Muscle layer of duodenum (tissue), 2 donors: ENCODE results near the gene CCDC149.

Source experiments
- H3K27ac ChIP-seq: one replicate; pipeline ENCODE4 v1.7.0; 2013; ENCODE audit warnings: mild to moderate bottlenecking, low read length
- H3K27me3 ChIP-seq: one replicate; pipeline ENCODE4 v1.7.0; 2013; ENCODE audit warnings: low read depth, mild to moderate bottlenecking, control low read depth, low read length
- H3K36me3 ChIP-seq, 2 donors: one replicate each; pipeline ENCODE4 v1.7.0; 2013; ENCODE audit warnings: low read length in 2 of 2, control low read depth in 1 of 2, mild to moderate bottlenecking in 1 of 2; ENCODE audit not compliant: insufficient read depth in 2 of 2, control insufficient read depth in 1 of 2
- H3K4me1 ChIP-seq, 2 donors: one replicate each; pipeline ENCODE4 v1.7.0; 2013; ENCODE audit warnings: low read length in 2 of 2, mild to moderate bottlenecking in 2 of 2, control low read depth in 1 of 2, moderate library complexity in 1 of 2; ENCODE audit not compliant: insufficient read depth in 2 of 2, control insufficient read depth in 1 of 2
- H3K4me3 ChIP-seq, 2 donors: one replicate each; pipeline ENCODE4 v1.7.0; 2013; ENCODE audit warnings: low read length in 2 of 2, low read depth in 1 of 2, mild to moderate bottlenecking in 1 of 2
- H3K9me3 ChIP-seq, 2 donors: one replicate each; pipeline ENCODE4 v1.7.0; 2013; ENCODE audit warnings: low read length in 2 of 2, control low read depth in 1 of 2, mild to moderate bottlenecking in 1 of 2; ENCODE audit not compliant: control insufficient read depth in 1 of 2
- donor health status: healthy.

Gene CCDC149

DNA sequence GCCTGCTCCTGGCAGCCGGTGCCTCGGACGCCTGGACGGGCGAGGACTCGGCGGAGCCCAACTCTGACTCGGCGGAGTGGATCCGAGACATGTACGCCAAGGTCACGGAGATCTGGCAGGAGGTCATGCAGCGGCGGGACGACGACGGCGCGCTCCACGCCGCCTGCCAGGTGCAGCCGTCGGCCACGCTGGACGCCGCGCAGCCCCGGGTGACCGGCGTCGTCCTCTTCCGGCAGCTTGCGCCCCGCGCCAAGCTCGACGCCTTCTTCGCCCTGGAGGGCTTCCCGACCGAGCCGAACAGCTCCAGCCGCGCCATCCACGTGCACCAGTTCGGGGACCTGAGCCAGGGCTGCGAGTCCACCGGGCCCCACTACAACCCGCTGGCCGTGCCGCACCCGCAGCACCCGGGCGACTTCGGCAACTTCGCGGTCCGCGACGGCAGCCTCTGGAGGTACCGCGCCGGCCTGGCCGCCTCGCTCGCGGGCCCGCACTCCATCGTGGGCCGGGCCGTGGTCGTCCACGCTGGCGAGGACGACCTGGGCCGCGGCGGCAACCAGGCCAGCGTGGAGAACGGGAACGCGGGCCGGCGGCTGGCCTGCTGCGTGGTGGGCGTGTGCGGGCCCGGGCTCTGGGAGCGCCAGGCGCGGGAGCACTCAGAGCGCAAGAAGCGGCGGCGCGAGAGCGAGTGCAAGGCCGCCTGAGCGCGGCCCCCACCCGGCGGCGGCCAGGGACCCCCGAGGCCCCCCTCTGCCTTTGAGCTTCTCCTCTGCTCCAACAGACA lies 113.1 kb downstream of the CCDC149 start:
- H3K4me1 ChIP-seq: peaks cover 3 to 36% of the 10 kb centered on the region in 2 donors
- no peak overlapping the region for H3K27ac ChIP-seq
- peak overlapping the region in 1 of 2 donors; percentile 42 for H3K4me3 ChIP-seq

DNA sequence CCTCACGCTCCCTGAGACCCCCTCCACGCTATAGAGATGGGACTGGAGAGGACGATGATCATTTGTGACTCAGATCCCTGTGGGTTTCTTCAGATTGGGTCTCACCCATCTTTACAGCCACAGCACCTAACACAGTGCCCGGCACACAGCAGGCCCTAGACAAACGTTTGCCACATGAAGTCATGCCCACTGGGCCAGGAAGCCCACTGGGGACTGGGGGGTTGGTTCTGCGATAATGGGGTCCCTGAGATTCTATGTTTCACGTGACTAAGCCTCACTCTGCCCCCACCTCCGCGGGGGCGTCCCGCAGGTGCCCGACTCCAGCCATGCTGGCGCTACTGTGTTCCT lies 113.7 kb downstream of the CCDC149 start:
- H3K27ac ChIP-seq: no peak overlapping the region
- H3K4me3 ChIP-seq: peak overlapping the region in 1 of 2 donors; percentile 42
- peaks cover 0 to 3% of the 10 kb centered on the region in 2 donors for H3K36me3 ChIP-seq
- peaks cover 12% of the 10 kb centered on the region for H3K27me3 ChIP-seq
- no peaks in the 10 kb centered on the region for H3K9me3 ChIP-seq
- peaks cover 3 to 33% of the 10 kb centered on the region in 2 donors for H3K4me1 ChIP-seq

More for the DNA sequence above, 113.1 kb downstream of the CCDC149 start:
- peaks cover 12% of the 10 kb centered on the region for H3K27me3 ChIP-seq
- H3K36me3 ChIP-seq: peaks cover 0 to 3% of the 10 kb centered on the region in 2 donors
- H3K9me3 ChIP-seq: no peaks in the 10 kb centered on the region

DNA sequence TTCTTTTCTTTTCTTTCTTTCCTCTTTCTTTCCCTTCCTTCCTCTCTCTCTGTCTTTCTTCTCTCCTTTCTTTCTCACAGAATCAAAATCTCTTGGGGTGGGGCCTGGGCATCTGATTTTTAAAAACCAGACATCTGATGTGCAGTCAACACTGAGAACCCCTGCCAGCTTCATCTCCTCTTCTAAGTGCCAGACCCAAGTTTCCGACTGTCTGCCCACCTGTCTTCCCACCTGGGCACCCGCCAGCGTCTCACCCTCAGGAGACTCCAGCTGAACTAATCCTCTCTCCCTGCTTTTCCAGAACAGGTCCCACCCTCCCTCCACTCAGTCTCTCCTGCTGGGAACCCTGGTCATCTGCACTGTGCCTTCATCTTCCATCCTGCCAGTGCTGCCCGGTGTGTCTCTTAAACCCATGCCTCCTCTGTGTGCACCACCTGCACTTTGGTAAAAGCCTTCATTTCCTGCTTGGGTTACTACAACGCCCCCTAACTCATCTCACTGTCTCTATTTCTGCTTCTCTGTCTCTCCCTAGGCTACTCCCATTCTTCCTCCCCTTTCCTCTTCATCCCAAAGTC lies 114.7 kb downstream of the CCDC149 start:
- H3K9me3 ChIP-seq: no peaks in the 10 kb centered on the region
- peaks cover 0 to 3% of the 10 kb centered on the region in 2 donors for H3K36me3 ChIP-seq

DNA sequence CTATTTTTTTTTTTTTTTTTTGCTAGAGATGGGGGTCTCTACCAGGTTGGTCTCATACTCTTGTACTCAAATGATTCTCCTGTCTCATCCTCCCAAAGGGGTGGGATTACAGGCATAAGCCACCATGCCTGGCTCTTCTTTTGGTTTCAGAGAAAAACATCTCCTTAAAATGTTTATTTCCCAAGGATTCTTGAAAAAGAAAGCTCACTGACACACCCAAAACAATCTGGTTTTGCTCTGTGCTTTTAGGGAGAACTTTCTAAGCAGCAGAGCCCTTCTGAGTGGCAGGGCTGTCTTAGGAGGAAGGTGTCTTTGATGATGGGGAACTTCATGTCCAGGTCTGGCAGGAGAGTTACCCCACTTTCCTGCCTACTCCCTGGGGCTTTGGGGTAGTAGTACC lies 116.2 kb downstream of the CCDC149 start:
- Histone ChIP-seq H3K4me1 (peaks cover 3 to 33% of the 10 kb centered on the region in 2 donors), H3K27ac (peak overlapping the region; percentile 97), H3K36me3 (peaks cover 0 to 3% of the 10 kb centered on the region in 2 donors), H3K27me3 (peaks cover 12% of the 10 kb centered on the region), H3K9me3 (no peaks in the 10 kb centered on the region), H3K4me3 (peak overlapping the region in 1 of 2 donors; percentile 1)

More for the DNA sequence above, 114.7 kb downstream of the CCDC149 start:
- Histone ChIP-seq H3K27ac (no peak overlapping the region), H3K27me3 (peaks cover 12% of the 10 kb centered on the region), H3K4me3 (no peak overlapping the region), H3K4me1 (peaks cover 3 to 33% of the 10 kb centered on the region in 2 donors)

DNA sequence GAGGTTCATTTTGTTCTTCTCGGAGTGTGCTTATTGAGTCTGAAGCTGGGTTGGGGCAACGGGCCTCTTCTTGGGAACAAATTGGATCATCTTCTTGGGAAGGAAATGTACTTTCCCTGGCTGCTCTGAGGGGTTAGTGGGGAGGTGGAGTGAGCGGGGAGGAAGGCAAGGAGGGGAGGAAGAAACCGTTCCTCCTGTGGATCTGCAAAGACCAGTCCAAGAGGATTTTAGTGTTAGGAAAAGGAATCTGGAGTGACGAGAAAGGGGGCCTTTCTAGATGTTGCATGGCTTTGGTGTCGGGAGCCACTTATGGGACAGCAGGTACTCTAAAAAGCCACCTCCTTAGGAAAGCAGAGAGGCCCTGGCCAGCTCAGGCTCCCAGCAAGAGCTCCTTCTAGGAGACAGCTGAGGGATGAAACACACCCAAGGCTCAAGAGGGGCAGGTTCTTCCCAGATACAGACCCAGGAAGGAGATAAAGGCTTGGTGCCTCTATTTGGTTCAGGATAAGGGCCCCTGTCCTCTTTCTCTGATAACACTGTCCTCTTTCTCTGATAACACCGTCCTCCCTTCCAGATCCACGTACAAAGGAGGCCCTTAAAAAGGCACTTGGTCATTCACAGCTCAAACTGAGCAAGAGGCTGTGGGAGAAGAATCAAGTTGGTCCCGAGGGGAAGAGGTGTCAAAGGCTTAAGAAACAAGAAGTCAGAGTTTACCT lies 117.0 kb downstream of the CCDC149 start:
- no peaks in the 10 kb centered on the region for H3K9me3 ChIP-seq
- peaks cover 12% of the 10 kb centered on the region for H3K27me3 ChIP-seq
- peak overlapping the region; percentile 97 for H3K27ac ChIP-seq
- H3K4me3 ChIP-seq: peak overlapping the region; percentile 59 to 66
- peaks cover 3 to 26% of the 10 kb centered on the region in 2 donors for H3K4me1 ChIP-seq
- peaks cover 0 to 3% of the 10 kb centered on the region in 2 donors for H3K36me3 ChIP-seq

GRCh38 chr4:24794916-24795665 lies 117.8 kb downstream of the CCDC149 start, which contains the start of gene SOD3:
Gene SOD3, plus strand, starts transcription at chr4:24795573. Its CDS starts 3,949 bp downstream, at chr4:24799522.
- Histone ChIP-seq H3K9me3 (no peaks in the 10 kb centered on the region), H3K27ac (peak within 1 kb of the TSS; percentile 97), H3K4me1 (peaks cover 3 to 19% of the 10 kb centered on the region in 2 donors)

GRCh38 chr4:24794480-24794879 lies 118.4 kb downstream of the CCDC149 start:
- peaks cover 11% of the 10 kb centered on the region for H3K27me3 ChIP-seq
- H3K9me3 ChIP-seq: no peaks in the 10 kb centered on the region
- H3K4me3 ChIP-seq: peak overlapping the region; percentile 59 to 66
- H3K4me1 ChIP-seq: peaks cover 3 to 13% of the 10 kb centered on the region in 2 donors
- peaks cover 0 to 3% of the 10 kb centered on the region in 2 donors for H3K36me3 ChIP-seq
- H3K27ac ChIP-seq: peak overlapping the region; percentile 97

More at GRCh38 chr4:24794916-24795665, 117.8 kb downstream of the CCDC149 start, which contains the start of gene SOD3:
- Histone ChIP-seq H3K36me3 (peaks cover 0 to 3% of the 10 kb centered on the region in 2 donors), H3K27me3 (peaks cover 12% of the 10 kb centered on the region), H3K4me3 (peak within 1 kb of the TSS; percentile 59 to 66)

DNA sequence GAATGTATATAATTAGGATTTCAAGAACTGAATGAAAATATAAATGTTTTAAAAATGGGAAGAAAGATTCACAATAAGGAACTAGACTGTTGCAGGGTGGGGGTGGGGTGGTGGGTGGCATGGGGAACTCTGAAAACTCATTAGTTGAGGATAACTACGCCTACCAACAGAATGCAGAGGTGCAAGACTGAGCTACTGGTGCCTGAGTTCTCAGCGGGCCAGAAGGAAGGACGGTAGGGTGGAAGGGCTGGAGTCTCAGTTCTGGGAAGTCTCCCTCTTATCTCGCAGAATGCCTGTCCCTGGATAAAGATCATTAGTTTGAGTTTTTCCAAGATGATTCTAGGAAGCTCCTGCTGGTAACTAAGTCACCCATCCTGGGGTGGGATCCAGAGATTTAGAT lies 118.8 kb downstream of the CCDC149 start:
- Histone ChIP-seq H3K36me3 (peaks cover 0 to 3% of the 10 kb centered on the region in 2 donors), H3K27ac (peak overlapping the region; percentile 97), H3K9me3 (no peaks in the 10 kb centered on the region), H3K4me3 (peak overlapping the region in 1 of 2 donors; percentile 33), H3K27me3 (peaks cover 7% of the 10 kb centered on the region), H3K4me1 (peaks cover 3 to 12% of the 10 kb centered on the region in 2 donors)

GRCh38 chr4:24793219-24794005 lies 119.4 kb downstream of the CCDC149 start:
- Histone ChIP-seq H3K36me3 (no peaks in the 10 kb centered on the region), H3K27ac (peak overlapping the region; percentile 97), H3K4me3 (no peak overlapping the region), H3K9me3 (no peaks in the 10 kb centered on the region), H3K4me1 (peaks cover 3 to 12% of the 10 kb centered on the region in 2 donors), H3K27me3 (peaks cover under 1% of the 10 kb centered on the region)

DNA sequence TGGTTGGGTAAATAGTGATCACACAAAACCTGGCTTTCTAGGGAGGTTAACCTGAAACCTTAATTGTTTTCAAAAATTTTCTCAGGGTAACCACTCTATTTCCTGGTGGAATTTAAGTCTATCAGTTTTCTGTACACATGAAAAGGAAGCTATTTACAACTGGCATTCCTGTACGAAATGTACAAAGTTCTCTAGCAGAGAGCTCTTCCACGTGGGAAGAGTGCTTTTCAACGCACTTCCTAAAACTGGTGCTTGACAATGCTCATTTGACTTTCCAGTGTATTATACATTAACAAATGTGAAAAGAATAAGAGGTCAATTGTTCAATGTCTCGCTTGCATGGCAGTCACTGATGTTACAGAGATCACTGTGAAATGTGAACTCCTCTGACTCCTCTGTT lies 120.3 kb downstream of the CCDC149 start:
- Histone ChIP-seq H3K4me3 (no peak overlapping the region), H3K27me3 (no peaks in the 10 kb centered on the region), H3K4me1 (peaks cover 3 to 10% of the 10 kb centered on the region in 2 donors), H3K36me3 (no peaks in the 10 kb centered on the region), H3K27ac (no peak overlapping the region), H3K9me3 (no peaks in the 10 kb centered on the region)
